DMS153 (cell line): Measurements from ENCODE around the gene GPC6.
"Not testable (repeated sequence)": the region's sequence is repeated elsewhere in the genome, so short reads cannot be mapped to it uniquely, and the experiment has no call there.

ENCODE experiments used
- DNase-seq: peaks from one replicate; lab custom pipeline; 2025; lab: John Stamatoyannopoulos, UW

Gene GPC6

GRCh38 chr13:93226623-93227279 is at the start of gene GPC6:
Gene GPC6 (plus strand): TSS chr13:93226807.
- DNase-seq, result peak; percentile 80

GRCh38 chr13:93180356-93180969 is 46.1 kb upstream of the GPC6 start:
- DNase-seq, result no peak

GRCh38 chr13:93182406-93182805 is 44.2 kb upstream of the GPC6 start:
- no peak for DNase-seq

GRCh38 chr13:93183302-93183701 is 43.3 kb upstream of the GPC6 start:
- no peak for DNase-seq

- no peak for DNase-seq
These were observed 36.6 kb upstream of the GPC6 start for GRCh38 chr13:93190006-93190405.

- DNase-seq, result no peak
These were observed 32.9 kb upstream of the GPC6 start for GRCh38 chr13:93193682-93194081.

GRCh38 chr13:93199856-93200255 is 26.8 kb upstream of the GPC6 start:
- DNase-seq, result no peak

GRCh38 chr13:93200626-93201025 is 26.0 kb upstream of the GPC6 start:
- no peak for DNase-seq

- no peak for DNase-seq
These were observed 24.5 kb upstream of the GPC6 start for GRCh38 chr13:93201992-93202558.

GRCh38 chr13:93206778-93207392 is 19.7 kb upstream of the GPC6 start:
- not testable (repeated sequence) for DNase-seq

- no peak for DNase-seq
These were observed 10.5 kb upstream of the GPC6 start for GRCh38 chr13:93216122-93216521.

- DNase-seq, result peak; percentile 46
These were observed 8.8 kb upstream of the GPC6 start for GRCh38 chr13:93217721-93218261.

- no peak for DNase-seq
These were observed 8.0 kb upstream of the GPC6 start for GRCh38 chr13:93218583-93218982.

- no peak for DNase-seq
These were observed 6.5 kb upstream of the GPC6 start for GRCh38 chr13:93220073-93220472.

- DNase-seq, result no peak
These were observed 3.6 kb upstream of the GPC6 start for GRCh38 chr13:93222976-93223375.

- DNase-seq, result no peak
These were observed 2.1 kb upstream of the GPC6 start for GRCh38 chr13:93224535-93224934.

GRCh38 chr13:93225610-93226009 is 997 bp upstream of the GPC6 start:
- DNase-seq, result no peak

GRCh38 chr13:93226065-93226622 is 463 bp upstream of the GPC6 start:
- DNase-seq, result peak; percentile 51

GRCh38 chr13:93227280-93227877 is 772 bp downstream of the GPC6 start:
- DNase-seq, result peak; percentile 58

GRCh38 chr13:93227878-93228642 is 1.5 kb downstream of the GPC6 start:
- peak; percentile 76 for DNase-seq

- DNase-seq, result no peak
These were observed 2.0 kb downstream of the GPC6 start for GRCh38 chr13:93228643-93228937.
